ENCODE data around the gene DNAJC3.
"Not testable (repeated sequence)": the region's sequence is repeated elsewhere in the genome, so short reads cannot be mapped to it uniquely, and the experiment has no call there.

Gene DNAJC3

DNA sequence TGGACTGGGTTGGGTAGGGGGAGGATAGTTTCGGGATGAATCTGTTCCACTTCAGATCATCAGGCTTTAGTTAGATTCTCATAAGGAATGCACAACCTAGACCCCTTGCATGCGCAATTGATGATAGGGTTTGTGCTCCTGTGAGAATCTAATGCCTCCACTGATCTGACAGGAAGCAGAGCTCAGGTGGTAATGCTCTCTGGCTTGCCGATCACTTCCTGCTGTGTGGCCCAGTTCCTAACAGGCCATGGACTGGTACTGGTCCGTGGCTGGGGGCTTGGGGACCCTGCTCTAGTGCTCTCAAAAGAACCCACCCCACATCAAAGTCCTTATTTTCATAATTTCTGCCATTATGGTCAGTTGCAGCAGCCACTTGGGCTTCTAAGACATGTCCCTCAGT, 30.1 kb downstream of the DNAJC3 start:
- DNase-seq (ENCODE audit: low spot score): no peak
- Histone ChIP-seq H3K4me3 (no peak overlapping the region), H3K27ac (no peak overlapping the region)
- TF ChIP-seq CTCF (IDR thresholded peaks at IDR 0.05): no peak

GRCh38 chr13:95707442-95708390, 30.8 kb downstream of the DNAJC3 start:
- DNase-seq (ENCODE audit: low spot score): no peak
- no peak overlapping the region for H3K4me3 ChIP-seq
- TF ChIP-seq CTCF (IDR thresholded peaks at IDR 0.05): no peak
- H3K27ac ChIP-seq: no peak overlapping the region

DNA sequence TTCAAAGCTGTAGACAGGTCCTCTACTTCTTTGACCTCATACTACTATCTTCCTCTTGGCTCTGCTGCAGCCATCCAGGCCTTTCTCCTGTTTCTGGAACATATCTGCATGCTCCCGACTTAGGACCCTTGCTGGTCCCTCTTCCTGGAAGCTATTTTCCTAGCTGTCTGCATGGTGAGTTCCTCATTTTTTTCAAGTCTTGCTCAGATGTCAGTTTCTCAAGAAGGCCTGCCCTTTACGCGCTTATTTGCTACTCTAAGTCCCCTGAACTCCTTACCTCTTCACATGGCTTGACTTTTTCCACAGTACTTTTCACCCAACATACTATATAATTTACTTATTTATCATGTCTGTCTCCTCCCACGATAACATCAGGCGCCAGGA, 31.4 kb downstream of the DNAJC3 start:
- Histone ChIP-seq H3K4me3 (no peak overlapping the region), H3K27ac (no peak overlapping the region)
- no peak for DNase-seq (ENCODE audit: low spot score)
- no peak for TF ChIP-seq CTCF (IDR thresholded peaks at IDR 0.05)

- no peak for TF ChIP-seq CTCF (IDR thresholded peaks at IDR 0.05)
- H3K27ac ChIP-seq: no peak overlapping the region
- DNase-seq (ENCODE audit: low spot score): no peak
- H3K4me3 ChIP-seq: no peak overlapping the region
Observed at GRCh38 chr13:95708811-95709500, 32.0 kb downstream of the DNAJC3 start.

GRCh38 chr13:95710313-95710712, 33.4 kb downstream of the DNAJC3 start:
- TF ChIP-seq CTCF (IDR thresholded peaks at IDR 0.05): no peak
- DNase-seq (ENCODE audit: low spot score): no peak
- Histone ChIP-seq H3K4me3 (no peak overlapping the region), H3K27ac (no peak overlapping the region)

- H3K27ac ChIP-seq; DNase-seq (ENCODE audit: low spot score); H3K4me3 ChIP-seq: not testable (repeated sequence)
Observed at GRCh38 chr13:95712846-95713245, 35.9 kb downstream of the DNAJC3 start.

DNA sequence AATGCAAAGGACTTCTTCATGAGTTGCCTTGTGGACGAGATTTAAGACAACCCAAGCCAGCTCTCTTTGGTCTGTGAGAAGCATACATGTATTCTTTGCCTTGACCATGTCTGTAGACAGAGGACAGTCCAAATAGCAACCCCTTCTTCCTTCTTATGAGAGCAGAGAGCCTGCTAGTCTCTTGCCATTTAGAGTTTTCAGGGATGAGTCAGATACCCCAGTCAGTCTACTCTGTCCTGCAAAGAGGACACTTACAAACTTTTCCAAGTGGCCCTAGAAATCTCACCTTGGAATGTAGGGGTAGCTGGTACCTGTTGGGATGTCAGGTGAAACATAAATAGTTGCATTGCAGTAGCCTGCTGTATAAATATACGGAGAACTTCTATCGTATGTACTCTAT, 36.7 kb downstream of the DNAJC3 start:
- H3K4me3 ChIP-seq: no peak overlapping the region
- no peak for DNase-seq (ENCODE audit: low spot score)
- TF ChIP-seq CTCF (IDR thresholded peaks at IDR 0.05): no peak
- no peak overlapping the region for H3K27ac ChIP-seq
